GM23338 (cell line): ENCODE data around the gene PKIB. TPM values are rescaled to one million over a fixed set of nuclear protein-coding genes. Genes with fewer than 3 reads are reported as not detected.

ENCODE experiments used
- ATAC-seq: fragments of 200-7000 bp; cut with Tn5 transposase; 3 replicates; pipeline ENCODE4 v1.9.1; 2020
- DNase-seq: peaks from one replicate; pipeline ENCODE4 v3.0.0-alpha.2; 2015; ENCODE audit warnings: low spot score
- H2AFZ ChIP-seq: fragments of 200-600 bp; sonication (generic); 2 replicates; pipeline ENCODE4 v1.8.0; 2016; ENCODE audit warnings: antibody characterized with exemption, mild to moderate bottlenecking, moderate library complexity
- H3F3A ChIP-seq: fragments of 200-600 bp; sonication (generic); replicated peaks from 2 replicates; pipeline ENCODE4 v1.8.0; 2017; ENCODE audit warnings: antibody characterized with exemption, mixed run types, low read depth
- H3K27ac ChIP-seq: fragments of 200-600 bp; sonication (generic); 2 replicates; pipeline ENCODE4 v1.6.1; 2016; ENCODE audit warnings: low read depth
- H3K27me3 ChIP-seq: fragments of 200-600 bp; sonication (generic); 2 replicates; pipeline ENCODE4 v1.8.0; 2016; ENCODE audit warnings: mild to moderate bottlenecking, mixed run types, moderate library complexity; ENCODE audit not compliant: insufficient read depth
- H3K36me3 ChIP-seq: fragments of 200-600 bp; sonication (generic); 2 replicates; pipeline ENCODE4 v1.8.0; 2016; ENCODE audit warnings: mild to moderate bottlenecking; ENCODE audit not compliant: insufficient read depth
- H3K4me1 ChIP-seq: fragments of 200-600 bp; sonication (generic); 2 replicates; pipeline ENCODE4 v1.8.0; 2016; ENCODE audit warnings: mild to moderate bottlenecking, moderate library complexity; ENCODE audit not compliant: insufficient read depth
- H3K4me2 ChIP-seq: fragments of 200-600 bp; sonication (generic); 2 replicates; pipeline ENCODE4 v1.7.1; 2017; ENCODE audit warnings: mixed run types
- H3K4me3 ChIP-seq: fragments of 200-600 bp; sonication (generic); 2 replicates; pipeline ENCODE4 v1.6.1; 2016; ENCODE audit warnings: mixed run types
- H3K79me2 ChIP-seq: fragments of 200-600 bp; sonication (generic); replicated peaks from 2 replicates; pipeline ENCODE4 v1.8.0; 2017; ENCODE audit warnings: mild to moderate bottlenecking; ENCODE audit not compliant: insufficient read depth
- H3K9me2 ChIP-seq: fragments of 200-600 bp; sonication (generic); 2 replicates; pipeline ENCODE4 v1.8.0; 2017; ENCODE audit not compliant: insufficient read depth
- H4K20me1 ChIP-seq: fragments of 200-600 bp; sonication (generic); replicated peaks from 2 replicates; pipeline ENCODE4 v1.8.0; 2017; ENCODE audit warnings: mild to moderate bottlenecking; ENCODE audit not compliant: insufficient read depth
- H3K27ac Mint-ChIP-seq: 2 replicates; pipeline ENCODE4 v1.8.0; 2020; ENCODE audit warnings: inconsistent platforms, mild to moderate bottlenecking, moderate library complexity, mixed read lengths
- H3K27me3 Mint-ChIP-seq: 3 replicates; pipeline ENCODE4 v1.8.0; 2022; ENCODE audit warnings: low read depth, mild to moderate bottlenecking, moderate library complexity, mixed read lengths, inconsistent platforms; ENCODE audit not compliant: insufficient read depth, poor library complexity
- H3K36me3 Mint-ChIP-seq: 3 replicates; pipeline ENCODE4 v1.8.0; 2021; ENCODE audit warnings: low read depth, mild to moderate bottlenecking, inconsistent platforms, moderate library complexity, mixed read lengths
- H3K4me1 Mint-ChIP-seq: 3 replicates; pipeline ENCODE4 v1.8.0; 2020; ENCODE audit warnings: mild to moderate bottlenecking, inconsistent platforms, mixed read lengths
- H3K4me3 Mint-ChIP-seq: 3 replicates; pipeline ENCODE4 v1.8.0; 2021; ENCODE audit warnings: moderate library complexity, mild to moderate bottlenecking, inconsistent platforms, mixed read lengths
- H3K9me3 Mint-ChIP-seq: 3 replicates; pipeline ENCODE4 v1.8.0; 2020; ENCODE audit warnings: moderate library complexity, mild to moderate bottlenecking, inconsistent platforms, mixed read lengths
- CREB1 ChIP-seq: fragments of 250-450 bp; sonication (Bioruptor Pico); IDR thresholded peaks from 2 replicates; pipeline ENCODE4 v1.5.0; 2020; ENCODE audit warnings: low read depth, mild to moderate bottlenecking, moderate library complexity
- EZH2 ChIP-seq: fragments of 200-600 bp; sonication (generic); IDR thresholded peaks from one replicate; pipeline ENCODE4 v1.8.0; 2017; ENCODE audit warnings: antibody characterized with exemption, mild to moderate bottlenecking, low read depth; ENCODE audit not compliant: unreplicated experiment
- EZH2phosphoT487 ChIP-seq: fragments of 200-600 bp; sonication (generic); IDR thresholded peaks from one replicate; pipeline ENCODE4 v1.8.1; 2018; ENCODE audit warnings: antibody characterized with exemption; ENCODE audit not compliant: unreplicated experiment
- JUNB ChIP-seq: IDR thresholded peaks from one replicate; pipeline ENCODE4 v1.6.1; 2016; ENCODE audit warnings: antibody characterized with exemption; ENCODE audit not compliant: unreplicated experiment
- NANOG ChIP-seq: IDR thresholded peaks from 2 replicates; pipeline ENCODE4 v1.6.1; 2016; ENCODE audit warnings: antibody characterized with exemption, borderline replicate concordance
- POLR2AphosphoS5 ChIP-seq: IDR thresholded peaks from 2 replicates; pipeline ENCODE4 v1.6.1; 2016; ENCODE audit warnings: antibody characterized with exemption, low read depth
- STAT1 ChIP-seq: IDR thresholded peaks from one replicate; pipeline ENCODE4 v1.6.1; 2016; ENCODE audit warnings: antibody characterized with exemption; ENCODE audit not compliant: unreplicated experiment
- ZNF114 ChIP-seq: fragments of 250-450 bp; sonication (Bioruptor Pico); IDR thresholded peaks from 2 replicates; pipeline ENCODE4 v1.5.0; 2020; ENCODE audit warnings: mild to moderate bottlenecking, moderate library complexity
- ZNF331 ChIP-seq: fragments of 250-450 bp; sonication (Bioruptor Pico); IDR thresholded peaks from 2 replicates; pipeline ENCODE4 v1.5.0; 2020; ENCODE audit warnings: low read depth, mild to moderate bottlenecking, moderate library complexity
- polyA plus RNA-seq: library from polyadenylated mRNA; unstranded; fragments of >200 nt; fragmentation: Nextera tagmentation; extraction: Ambion mirVana; gene quantifications from 2 replicates; pipeline ENCODE4 v1.2.1, GENCODE V29; 2016
- total RNA-seq: library from RNA; depleted of rRNA; stranded (reverse); fragments of >200 nt; shearing (Covaris generic); gene quantifications from 2 replicates; pipeline ENCODE4 v1.2.3, GENCODE V29; 2014
- TF ChIP-seq, protein P1 (sequence below): IDR thresholded peaks from one replicate; pipeline ENCODE4 v1.6.1; 2018; ENCODE audit warnings: antibody characterized with exemption; ENCODE audit not compliant: unreplicated experiment
- TF ChIP-seq, protein P2 (sequence below), 2 experiments: fragments of 200-600 bp in 1 of 2; sonication (generic) in 1 of 2; conservative IDR thresholded peaks; 2 replicates each; pipeline versions ENCODE4 v1.5.1 to v1.6.1; 2016 to 2017; ENCODE audit warnings: antibody characterized with exemption in 2 of 2, low read depth in 2 of 2, mild to moderate bottlenecking in 2 of 2, moderate library complexity in 1 of 2
- TF ChIP-seq, protein P3 (sequence below): IDR thresholded peaks from 2 replicates; pipeline ENCODE4 v1.6.1; 2016; ENCODE audit warnings: antibody characterized with exemption
- TF ChIP-seq, protein P4 (sequence below): fragments of 250-450 bp; sonication (Bioruptor Pico); IDR thresholded peaks from 2 replicates; pipeline ENCODE4 v1.5.0; 2020; ENCODE audit warnings: mild to moderate bottlenecking, moderate library complexity

Gene PKIB
- total and polyA plus RNA-seq, 2 experiments from 2014 or later: 125 to 170 TPM

DNA sequence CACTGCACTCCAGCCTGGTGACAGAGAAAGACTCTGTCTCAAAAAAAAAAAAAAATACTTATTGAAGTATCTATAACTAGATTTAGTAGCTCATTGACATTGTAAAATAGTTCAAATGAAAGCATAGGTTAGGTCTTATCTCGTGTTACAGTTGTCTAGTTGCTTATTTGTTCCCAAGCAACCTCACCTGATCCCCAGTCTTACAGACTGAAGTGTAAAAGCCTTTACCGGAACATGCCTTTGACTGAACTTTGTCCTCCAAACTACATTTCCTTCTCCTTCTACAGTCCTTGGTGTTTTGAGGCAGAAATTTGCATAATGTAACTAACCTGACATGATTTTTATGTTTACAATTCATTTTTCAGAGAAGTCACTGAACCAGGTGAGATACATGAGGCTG lies 61.0 kb downstream of the PKIB start:
- no peaks in the 10 kb centered on the region for H3K27me3 Mint-ChIP-seq
- TF ChIP-seq JUNB: no peak
- TF ChIP-seq EZH2phosphoT487: no peak
- TF ChIP-seq, protein P1, sequence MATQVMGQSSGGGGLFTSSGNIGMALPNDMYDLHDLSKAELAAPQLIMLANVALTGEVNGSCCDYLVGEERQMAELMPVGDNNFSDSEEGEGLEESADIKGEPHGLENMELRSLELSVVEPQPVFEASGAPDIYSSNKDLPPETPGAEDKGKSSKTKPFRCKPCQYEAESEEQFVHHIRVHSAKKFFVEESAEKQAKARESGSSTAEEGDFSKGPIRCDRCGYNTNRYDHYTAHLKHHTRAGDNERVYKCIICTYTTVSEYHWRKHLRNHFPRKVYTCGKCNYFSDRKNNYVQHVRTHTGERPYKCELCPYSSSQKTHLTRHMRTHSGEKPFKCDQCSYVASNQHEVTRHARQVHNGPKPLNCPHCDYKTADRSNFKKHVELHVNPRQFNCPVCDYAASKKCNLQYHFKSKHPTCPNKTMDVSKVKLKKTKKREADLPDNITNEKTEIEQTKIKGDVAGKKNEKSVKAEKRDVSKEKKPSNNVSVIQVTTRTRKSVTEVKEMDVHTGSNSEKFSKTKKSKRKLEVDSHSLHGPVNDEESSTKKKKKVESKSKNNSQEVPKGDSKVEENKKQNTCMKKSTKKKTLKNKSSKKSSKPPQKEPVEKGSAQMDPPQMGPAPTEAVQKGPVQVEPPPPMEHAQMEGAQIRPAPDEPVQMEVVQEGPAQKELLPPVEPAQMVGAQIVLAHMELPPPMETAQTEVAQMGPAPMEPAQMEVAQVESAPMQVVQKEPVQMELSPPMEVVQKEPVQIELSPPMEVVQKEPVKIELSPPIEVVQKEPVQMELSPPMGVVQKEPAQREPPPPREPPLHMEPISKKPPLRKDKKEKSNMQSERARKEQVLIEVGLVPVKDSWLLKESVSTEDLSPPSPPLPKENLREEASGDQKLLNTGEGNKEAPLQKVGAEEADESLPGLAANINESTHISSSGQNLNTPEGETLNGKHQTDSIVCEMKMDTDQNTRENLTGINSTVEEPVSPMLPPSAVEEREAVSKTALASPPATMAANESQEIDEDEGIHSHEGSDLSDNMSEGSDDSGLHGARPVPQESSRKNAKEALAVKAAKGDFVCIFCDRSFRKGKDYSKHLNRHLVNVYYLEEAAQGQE: no peak
- TF ChIP-seq, protein P2, sequence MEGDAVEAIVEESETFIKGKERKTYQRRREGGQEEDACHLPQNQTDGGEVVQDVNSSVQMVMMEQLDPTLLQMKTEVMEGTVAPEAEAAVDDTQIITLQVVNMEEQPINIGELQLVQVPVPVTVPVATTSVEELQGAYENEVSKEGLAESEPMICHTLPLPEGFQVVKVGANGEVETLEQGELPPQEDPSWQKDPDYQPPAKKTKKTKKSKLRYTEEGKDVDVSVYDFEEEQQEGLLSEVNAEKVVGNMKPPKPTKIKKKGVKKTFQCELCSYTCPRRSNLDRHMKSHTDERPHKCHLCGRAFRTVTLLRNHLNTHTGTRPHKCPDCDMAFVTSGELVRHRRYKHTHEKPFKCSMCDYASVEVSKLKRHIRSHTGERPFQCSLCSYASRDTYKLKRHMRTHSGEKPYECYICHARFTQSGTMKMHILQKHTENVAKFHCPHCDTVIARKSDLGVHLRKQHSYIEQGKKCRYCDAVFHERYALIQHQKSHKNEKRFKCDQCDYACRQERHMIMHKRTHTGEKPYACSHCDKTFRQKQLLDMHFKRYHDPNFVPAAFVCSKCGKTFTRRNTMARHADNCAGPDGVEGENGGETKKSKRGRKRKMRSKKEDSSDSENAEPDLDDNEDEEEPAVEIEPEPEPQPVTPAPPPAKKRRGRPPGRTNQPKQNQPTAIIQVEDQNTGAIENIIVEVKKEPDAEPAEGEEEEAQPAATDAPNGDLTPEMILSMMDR (conservative IDR thresholded peaks at IDR 0.05; ENCODE audit: low read depth in 2 of 2): no peak
- no peak for TF ChIP-seq POLR2AphosphoS5
- no peak for TF ChIP-seq ZNF331 (CRISPR knock-in tag)
- TF ChIP-seq, protein P3, sequence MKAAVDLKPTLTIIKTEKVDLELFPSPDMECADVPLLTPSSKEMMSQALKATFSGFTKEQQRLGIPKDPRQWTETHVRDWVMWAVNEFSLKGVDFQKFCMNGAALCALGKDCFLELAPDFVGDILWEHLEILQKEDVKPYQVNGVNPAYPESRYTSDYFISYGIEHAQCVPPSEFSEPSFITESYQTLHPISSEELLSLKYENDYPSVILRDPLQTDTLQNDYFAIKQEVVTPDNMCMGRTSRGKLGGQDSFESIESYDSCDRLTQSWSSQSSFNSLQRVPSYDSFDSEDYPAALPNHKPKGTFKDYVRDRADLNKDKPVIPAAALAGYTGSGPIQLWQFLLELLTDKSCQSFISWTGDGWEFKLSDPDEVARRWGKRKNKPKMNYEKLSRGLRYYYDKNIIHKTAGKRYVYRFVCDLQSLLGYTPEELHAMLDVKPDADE: no peak
- no peak for TF ChIP-seq STAT1
- no peak for TF ChIP-seq CREB1 (CRISPR knock-in tag)
- TF ChIP-seq EZH2: no peak
- TF ChIP-seq NANOG: no peak
- TF ChIP-seq, protein P4, sequence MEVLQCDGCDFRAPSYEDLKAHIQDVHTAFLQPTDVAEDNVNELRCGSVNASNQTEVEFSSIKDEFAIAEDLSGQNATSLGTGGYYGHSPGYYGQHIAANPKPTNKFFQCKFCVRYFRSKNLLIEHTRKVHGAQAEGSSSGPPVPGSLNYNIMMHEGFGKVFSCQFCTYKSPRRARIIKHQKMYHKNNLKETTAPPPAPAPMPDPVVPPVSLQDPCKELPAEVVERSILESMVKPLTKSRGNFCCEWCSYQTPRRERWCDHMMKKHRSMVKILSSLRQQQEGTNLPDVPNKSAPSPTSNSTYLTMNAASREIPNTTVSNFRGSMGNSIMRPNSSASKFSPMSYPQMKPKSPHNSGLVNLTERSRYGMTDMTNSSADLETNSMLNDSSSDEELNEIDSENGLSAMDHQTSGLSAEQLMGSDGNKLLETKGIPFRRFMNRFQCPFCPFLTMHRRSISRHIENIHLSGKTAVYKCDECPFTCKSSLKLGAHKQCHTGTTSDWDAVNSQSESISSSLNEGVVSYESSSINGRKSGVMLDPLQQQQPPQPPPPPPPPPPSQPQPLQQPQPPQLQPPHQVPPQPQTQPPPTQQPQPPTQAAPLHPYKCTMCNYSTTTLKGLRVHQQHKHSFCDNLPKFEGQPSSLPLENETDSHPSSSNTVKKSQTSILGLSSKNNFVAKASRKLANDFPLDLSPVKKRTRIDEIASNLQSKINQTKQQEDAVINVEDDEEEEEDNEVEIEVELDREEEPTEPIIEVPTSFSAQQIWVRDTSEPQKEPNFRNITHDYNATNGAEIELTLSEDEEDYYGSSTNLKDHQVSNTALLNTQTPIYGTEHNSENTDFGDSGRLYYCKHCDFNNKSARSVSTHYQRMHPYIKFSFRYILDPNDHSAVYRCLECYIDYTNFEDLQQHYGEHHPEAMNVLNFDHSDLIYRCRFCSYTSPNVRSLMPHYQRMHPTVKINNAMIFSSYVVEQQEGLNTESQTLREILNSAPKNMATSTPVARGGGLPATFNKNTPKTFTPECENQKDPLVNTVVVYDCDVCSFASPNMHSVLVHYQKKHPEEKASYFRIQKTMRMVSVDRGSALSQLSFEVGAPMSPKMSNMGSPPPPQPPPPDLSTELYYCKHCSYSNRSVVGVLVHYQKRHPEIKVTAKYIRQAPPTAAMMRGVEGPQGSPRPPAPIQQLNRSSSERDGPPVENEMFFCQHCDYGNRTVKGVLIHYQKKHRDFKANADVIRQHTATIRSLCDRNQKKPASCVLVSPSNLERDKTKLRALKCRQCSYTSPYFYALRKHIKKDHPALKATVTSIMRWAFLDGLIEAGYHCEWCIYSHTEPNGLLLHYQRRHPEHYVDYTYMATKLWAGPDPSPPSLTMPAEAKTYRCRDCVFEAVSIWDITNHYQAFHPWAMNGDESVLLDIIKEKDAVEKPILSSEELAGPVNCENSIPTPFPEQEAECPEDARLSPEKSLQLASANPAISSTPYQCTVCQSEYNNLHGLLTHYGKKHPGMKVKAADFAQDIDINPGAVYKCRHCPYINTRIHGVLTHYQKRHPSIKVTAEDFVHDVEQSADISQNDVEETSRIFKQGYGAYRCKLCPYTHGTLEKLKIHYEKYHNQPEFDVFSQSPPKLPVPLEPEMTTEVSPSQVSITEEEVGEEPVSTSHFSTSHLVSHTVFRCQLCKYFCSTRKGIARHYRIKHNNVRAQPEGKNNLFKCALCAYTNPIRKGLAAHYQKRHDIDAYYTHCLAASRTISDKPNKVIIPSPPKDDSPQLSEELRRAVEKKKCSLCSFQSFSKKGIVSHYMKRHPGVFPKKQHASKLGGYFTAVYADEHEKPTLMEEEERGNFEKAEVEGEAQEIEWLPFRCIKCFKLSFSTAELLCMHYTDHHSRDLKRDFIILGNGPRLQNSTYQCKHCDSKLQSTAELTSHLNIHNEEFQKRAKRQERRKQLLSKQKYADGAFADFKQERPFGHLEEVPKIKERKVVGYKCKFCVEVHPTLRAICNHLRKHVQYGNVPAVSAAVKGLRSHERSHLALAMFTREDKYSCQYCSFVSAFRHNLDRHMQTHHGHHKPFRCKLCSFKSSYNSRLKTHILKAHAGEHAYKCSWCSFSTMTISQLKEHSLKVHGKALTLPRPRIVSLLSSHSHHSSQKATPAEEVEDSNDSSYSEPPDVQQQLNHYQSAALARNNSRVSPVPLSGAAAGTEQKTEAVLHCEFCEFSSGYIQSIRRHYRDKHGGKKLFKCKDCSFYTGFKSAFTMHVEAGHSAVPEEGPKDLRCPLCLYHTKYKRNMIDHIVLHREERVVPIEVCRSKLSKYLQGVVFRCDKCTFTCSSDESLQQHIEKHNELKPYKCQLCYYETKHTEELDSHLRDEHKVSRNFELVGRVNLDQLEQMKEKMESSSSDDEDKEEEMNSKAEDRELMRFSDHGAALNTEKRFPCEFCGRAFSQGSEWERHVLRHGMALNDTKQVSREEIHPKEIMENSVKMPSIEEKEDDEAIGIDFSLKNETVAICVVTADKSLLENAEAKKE (CRISPR knock-in tag): no peak
- TF ChIP-seq ZNF114: no peak

More for the DNA sequence above, 61.0 kb downstream of the PKIB start:
- H3K27ac ChIP-seq: no peak overlapping the region
- H3K27me3 ChIP-seq: no peaks in the 10 kb centered on the region
- H2AFZ ChIP-seq: no peak overlapping the region
- H3K4me1 ChIP-seq: peaks cover 5% of the 10 kb centered on the region; the same call in 1 of the 2 replicates
- Mint-ChIP-seq H3K27ac (no peak overlapping the region), H3K4me1 (peaks cover 4% of the 10 kb centered on the region; the same call in 1 of the 3 replicates), H3K4me3 (no peak overlapping the region), H3K36me3 (peaks cover 38% of the 10 kb centered on the region), H3K9me3 (peaks cover 11% of the 10 kb centered on the region)
- H3K36me3 ChIP-seq: peaks cover 8% of the 10 kb centered on the region
- H4K20me1 ChIP-seq: 0 out of 2 replicates have a peak, but pooled peaks cover 3% of the 10 kb centered on the region
- no peaks in the 10 kb centered on the region for H3K79me2 ChIP-seq
- H3K4me3 ChIP-seq: no peak overlapping the region
- H3F3A ChIP-seq: no peaks in the 10 kb centered on the region
- H3K9me2 ChIP-seq: peaks cover 8% of the 10 kb centered on the region; the same call in 1 of the 2 replicates
- DNase-seq (no peak), ATAC-seq (no peak)
- H3K4me2 ChIP-seq: no peak overlapping the region
